GM12874 (cell line): ENCODE data around the gene CHD1L.

ENCODE experiments used
- CTCF ChIP-seq: IDR thresholded peaks from 2 replicates; pipeline ENCODE4 v1.5.1; 2011; ENCODE audit warnings: low read depth, mild to moderate bottlenecking, control low read depth, low read length, moderate library complexity; ENCODE audit not compliant: insufficient read depth

Gene CHD1L

GRCh38 chr1:147245129-147245528, 2.6 kb downstream of the CHD1L start:
- TF ChIP-seq CTCF, result no peak

- TF ChIP-seq CTCF, result no peak
Observed at GRCh38 chr1:147245586-147246021, 3.1 kb downstream of the CHD1L start.

GRCh38 chr1:147246044-147246690, 3.7 kb downstream of the CHD1L start:
- no peak for TF ChIP-seq CTCF

GRCh38 chr1:147246910-147247655, 4.6 kb downstream of the CHD1L start:
- no peak for TF ChIP-seq CTCF

GRCh38 chr1:147247656-147248238, 5.3 kb downstream of the CHD1L start:
- TF ChIP-seq CTCF, result no peak

GRCh38 chr1:147252540-147252939, 10.1 kb downstream of the CHD1L start:
- no peak for TF ChIP-seq CTCF

- no peak for TF ChIP-seq CTCF
Observed at GRCh38 chr1:147260956-147261355, 18.5 kb downstream of the CHD1L start.
